Activated CD8-positive, alpha-beta memory T cell treated with anti-CD3 and anti-CD28 coated beads, Interleukin-2, amount 50 U/mL, for 4 hours (primary cell): ENCODE data around the gene KCNE2.

Experiments
- DNase-seq: peaks from one replicate; pipeline ENCODE4 v3.0.0-alpha.2; 2020

The KCNE2 gene, protein sequence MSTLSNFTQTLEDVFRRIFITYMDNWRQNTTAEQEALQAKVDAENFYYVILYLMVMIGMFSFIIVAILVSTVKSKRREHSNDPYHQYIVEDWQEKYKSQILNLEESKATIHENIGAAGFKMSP

GRCh38 chr21:34363733-34364132, at the start of gene KCNE2:
Gene KCNE2 (plus strand): TSS chr21:34364006. CDS start chr21:34370479, 6,473 bp downstream.
- DNase-seq = no peak

- no peak for DNase-seq
Observed at GRCh38 chr21:34319585-34319984, 44.2 kb upstream of the KCNE2 start.

DNA sequence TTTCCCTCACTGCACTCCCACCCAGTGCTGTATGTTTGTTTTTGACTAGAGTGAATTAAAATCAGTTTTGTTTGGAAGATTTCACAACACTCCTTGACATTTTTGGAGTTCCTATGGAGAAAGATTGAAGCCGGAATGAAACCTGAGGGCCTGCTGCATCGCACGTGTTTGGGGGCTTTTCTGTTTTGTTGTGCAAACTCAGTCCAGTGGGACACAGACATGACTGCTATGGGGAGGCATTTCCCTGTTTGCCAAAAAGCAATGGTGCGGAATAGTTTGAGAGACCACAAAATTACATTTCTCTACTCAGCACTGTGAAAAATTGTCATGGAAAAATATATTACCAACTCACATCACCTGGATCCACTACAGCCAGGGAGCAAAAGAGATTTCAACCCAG, 43.8 kb upstream of the KCNE2 start:
- DNase-seq = no peak

DNA sequence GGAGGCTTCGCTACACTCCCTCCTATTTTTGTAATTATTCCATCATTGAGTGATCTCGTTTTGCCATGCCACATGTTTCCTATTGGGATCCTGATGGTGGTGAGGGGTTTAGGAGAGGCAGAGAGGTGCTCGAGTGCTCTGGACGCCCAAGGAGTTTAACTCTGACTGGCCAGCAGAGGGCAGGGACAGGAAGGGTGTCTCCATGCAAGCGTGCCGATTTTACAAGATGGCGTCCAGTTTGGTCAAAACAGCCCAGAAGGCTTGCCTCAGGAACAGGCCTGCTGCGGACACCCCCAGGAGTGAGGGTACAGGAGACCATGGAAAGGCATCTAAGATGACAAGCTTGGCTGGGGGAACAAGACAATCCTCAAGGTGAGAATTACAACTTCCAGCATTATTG, 33.8 kb upstream of the KCNE2 start:
- DNase-seq = no peak

GRCh38 chr21:34331726-34332125, 32.1 kb upstream of the KCNE2 start:
- no peak for DNase-seq

DNA sequence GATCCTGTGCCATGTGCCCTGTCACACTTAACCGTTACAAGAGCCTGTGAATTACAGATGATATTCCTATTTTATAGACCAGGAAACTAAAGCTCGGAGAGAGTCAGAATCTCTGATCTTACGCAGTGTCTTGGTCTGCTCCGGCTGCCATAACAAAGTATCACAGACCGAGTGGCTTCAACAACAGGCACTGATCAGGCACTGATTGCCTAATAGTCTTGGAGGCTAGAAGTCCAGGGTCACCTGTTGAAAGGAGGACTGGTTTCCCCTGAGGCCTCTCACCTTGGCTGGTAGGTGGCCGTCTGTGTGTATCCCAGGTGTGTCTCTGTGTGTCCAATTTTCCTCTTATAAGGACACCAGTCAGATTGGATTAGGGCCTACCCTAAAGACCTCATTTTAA, 31.5 kb upstream of the KCNE2 start:
- no peak for DNase-seq

DNA sequence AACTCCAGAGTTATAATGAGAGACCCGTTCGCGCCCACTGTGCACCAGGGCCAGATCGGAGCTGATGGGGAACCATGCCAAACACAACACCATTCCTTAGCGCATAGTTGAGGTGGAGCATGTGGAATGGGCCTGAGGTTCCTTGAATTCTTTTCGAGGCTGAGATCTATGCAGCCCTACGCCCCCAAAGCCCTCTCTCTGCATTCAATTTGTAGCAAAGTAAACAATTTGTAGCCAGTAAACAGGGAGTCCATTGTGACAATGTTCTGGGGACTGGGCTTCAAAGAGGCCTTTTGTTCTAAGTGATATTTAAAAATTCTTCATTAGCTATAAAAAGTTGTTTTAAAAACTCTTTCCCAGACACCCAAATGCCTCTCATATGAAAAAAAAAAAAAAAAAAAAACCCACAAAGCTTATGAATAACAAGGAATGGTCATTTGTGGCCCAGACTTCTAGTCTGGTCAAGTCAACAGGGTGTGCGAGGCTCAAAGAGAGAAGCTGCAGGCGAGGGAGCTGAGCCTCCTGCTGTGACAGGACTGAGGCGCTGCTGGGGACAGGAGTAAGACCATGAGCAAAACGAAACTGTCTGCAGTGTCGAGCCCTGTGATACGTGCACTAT, 30.6 kb upstream of the KCNE2 start:
- DNase-seq = no peak

DNA sequence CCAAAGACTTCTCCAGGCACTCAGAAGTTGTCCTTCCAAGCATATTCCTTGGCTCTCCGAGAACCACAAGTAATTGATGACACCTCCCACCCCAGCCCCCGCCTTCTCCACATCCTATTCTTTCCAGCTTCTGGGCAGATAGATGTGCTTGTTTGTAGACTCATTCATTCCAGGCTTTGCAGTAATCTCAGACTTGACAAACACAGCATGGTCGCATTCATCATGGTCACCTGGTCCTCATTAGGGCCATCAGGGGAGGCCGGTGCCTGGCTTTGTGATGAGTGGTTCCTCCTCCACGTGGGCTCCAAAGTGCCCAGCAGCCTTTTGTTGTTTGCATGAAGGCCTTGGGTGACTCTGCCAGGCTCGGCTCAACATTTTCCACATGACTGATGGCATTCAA, 28.5 kb upstream of the KCNE2 start:
- DNase-seq = no peak

GRCh38 chr21:34336245-34336644, 27.6 kb upstream of the KCNE2 start:
- DNase-seq = no peak

GRCh38 chr21:34336756-34337391, 26.9 kb upstream of the KCNE2 start:
- no peak for DNase-seq

- DNase-seq = no peak
Observed at GRCh38 chr21:34337741-34338140, 26.1 kb upstream of the KCNE2 start.

GRCh38 chr21:34338226-34338625, 25.6 kb upstream of the KCNE2 start:
- DNase-seq = no peak

GRCh38 chr21:34340061-34340460, 23.7 kb upstream of the KCNE2 start:
- DNase-seq = no peak

GRCh38 chr21:34342476-34342875, 21.3 kb upstream of the KCNE2 start:
- DNase-seq = no peak

- DNase-seq = no peak
Observed at GRCh38 chr21:34343347-34343746, 20.5 kb upstream of the KCNE2 start.

DNA sequence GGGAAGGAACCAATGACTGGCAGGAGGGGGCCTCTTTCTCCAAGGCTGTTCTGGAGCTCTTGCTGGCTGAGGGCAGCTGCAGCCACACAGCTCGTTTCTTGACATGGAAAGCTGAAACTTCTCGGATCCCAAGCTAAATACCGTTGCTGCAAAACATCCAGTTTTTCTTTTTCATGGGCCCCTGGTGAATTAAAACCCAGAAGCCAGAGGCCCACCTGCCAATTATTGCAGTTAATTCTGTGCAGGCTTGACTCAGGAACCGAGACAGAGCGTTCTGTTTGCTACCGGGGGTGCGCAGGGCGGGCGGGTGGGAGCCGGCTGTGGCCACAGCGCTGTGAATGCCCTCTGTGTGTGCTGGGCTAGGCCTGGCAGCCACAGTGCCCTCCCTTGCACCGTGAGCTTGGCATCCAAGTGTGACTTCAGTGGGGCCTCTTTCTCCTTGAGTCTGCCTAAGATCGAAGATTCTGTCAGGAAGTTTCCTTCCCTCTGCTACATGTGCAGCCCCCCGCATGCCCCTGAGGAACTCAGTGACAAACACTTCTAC, 19.9 kb upstream of the KCNE2 start:
- no peak for DNase-seq

DNA sequence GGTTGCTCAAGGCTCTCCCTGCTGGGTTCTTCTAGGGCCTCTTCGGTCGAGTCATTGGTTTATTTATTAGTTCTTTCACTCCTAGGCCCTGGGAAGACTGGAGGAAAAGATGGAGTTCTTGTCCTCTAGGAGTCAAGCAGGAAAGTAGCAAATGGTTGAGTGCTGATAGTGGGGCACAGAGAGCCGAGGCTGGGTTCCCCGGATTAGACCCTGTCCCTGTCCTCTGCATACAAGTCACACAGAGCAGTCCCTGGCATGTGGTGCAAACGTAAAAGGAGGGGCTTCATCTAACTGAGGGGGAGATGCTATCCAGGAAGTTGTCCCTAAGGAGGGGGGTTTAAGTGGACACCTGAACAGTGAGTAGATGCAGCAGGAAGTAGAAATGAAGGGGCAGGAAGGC, 19.2 kb upstream of the KCNE2 start:
- no peak for DNase-seq

- no peak for DNase-seq
Observed at GRCh38 chr21:34345091-34345871, 18.5 kb upstream of the KCNE2 start.

GRCh38 chr21:34345892-34346291, 17.9 kb upstream of the KCNE2 start:
- DNase-seq = no peak

DNA sequence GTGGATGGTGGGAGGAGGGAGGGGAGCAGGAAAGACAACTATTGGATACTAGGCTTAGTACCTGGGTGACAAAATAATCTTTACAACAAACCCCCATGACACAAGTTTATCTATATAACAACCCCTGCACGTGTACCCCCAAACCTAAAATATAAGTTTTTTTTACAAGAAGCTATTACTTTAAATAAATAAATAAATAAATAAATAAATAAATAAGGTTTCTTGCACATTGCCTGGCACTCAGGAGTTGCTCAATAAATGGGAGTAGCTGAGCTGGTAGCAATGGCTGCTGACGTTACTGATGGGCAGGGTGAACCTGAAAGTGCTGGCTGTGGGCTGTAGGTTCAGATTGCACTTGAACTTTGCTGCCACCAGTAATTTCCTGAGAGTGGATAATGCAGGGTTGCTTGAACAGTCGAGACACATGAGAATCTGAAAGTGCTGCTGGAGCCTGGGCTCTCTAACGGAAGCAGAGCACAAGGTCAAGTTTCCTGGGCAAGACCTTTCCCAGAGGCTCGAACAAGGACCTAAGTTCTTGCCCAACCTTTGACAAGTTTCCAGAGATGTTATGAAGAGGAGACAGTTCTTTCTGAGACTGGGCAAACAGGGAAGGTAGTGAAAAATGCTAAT, 14.8 kb upstream of the KCNE2 start:
- DNase-seq = no peak

DNA sequence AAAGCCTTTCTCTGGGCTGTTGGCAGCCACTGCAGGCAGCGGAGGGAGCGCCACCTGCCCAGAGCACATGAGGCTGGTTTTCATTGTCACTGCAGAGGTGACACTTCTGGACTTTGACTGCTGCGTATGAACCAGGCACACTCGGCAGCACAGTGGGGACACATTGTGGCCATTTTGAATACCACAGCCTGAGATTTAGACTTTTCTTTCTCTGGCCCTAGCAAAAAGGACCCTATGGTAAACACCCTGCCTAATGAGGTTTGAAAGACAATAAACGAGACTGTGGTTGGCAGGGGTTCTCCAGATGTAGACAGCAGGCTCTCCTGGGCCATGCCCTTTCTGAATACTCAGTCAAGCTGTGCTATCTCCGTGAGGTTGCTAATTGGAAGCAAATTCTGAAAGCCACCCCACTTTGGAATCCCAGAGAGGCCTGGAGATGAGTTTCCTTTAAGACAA, 12.0 kb upstream of the KCNE2 start:
- no peak for DNase-seq

- no peak for DNase-seq
Observed at GRCh38 chr21:34352556-34352955, 11.2 kb upstream of the KCNE2 start.

DNA sequence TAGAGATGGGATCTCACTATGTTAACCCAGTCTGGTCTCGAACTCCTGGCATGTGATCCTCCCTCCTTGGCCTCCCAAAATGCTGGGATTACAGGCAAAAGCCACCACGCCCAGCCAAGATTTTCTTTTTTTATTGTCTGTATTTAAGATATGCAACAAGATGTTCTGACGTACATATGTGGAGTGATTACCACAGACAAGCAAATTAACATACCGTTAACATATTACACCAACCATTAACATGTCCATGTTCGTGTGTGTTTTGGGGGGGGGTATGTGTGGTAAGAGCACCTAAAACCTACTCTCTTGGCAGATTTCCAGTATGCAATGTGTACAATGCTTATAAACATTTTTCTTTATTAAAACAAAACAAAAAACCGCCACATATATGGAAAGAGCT, 10.6 kb upstream of the KCNE2 start:
- no peak for DNase-seq
